Activated naive CD8-positive, alpha-beta T cell treated with anti-CD3 and anti-CD28 coated beads, Interleukin-2, amount 50 U/mL, for 24 hours (primary cell): ENCODE results near the gene DGUOK.
"Not testable (repeated sequence)": the region's sequence is repeated elsewhere in the genome, so short reads cannot be mapped to it uniquely, and the experiment has no call there.

Experiments used
- ATAC-seq: fragments of 150-1000 bp; cut with Tn5 transposase; one replicate; pipeline ENCODE4 v1.10.0; 2021
- DNase-seq: peaks from one replicate; pipeline ENCODE4 v3.0.0; 2021
- H3K27ac Mint-ChIP-seq: one replicate; pipeline ENCODE4 v1.8.0; 2021; ENCODE audit warnings: mild to moderate bottlenecking, mixed read lengths
- H3K27me3 Mint-ChIP-seq: one replicate; pipeline ENCODE4 v1.8.0; 2021; ENCODE audit warnings: mixed read lengths
- H3K36me3 Mint-ChIP-seq: one replicate; pipeline ENCODE4 v1.8.0; 2021; ENCODE audit warnings: low read depth, mixed read lengths
- H3K4me1 Mint-ChIP-seq: one replicate; pipeline ENCODE4 v1.8.0; 2021; ENCODE audit warnings: mixed read lengths
- H3K4me3 Mint-ChIP-seq: one replicate; pipeline ENCODE4 v1.8.0; 2021; ENCODE audit warnings: mild to moderate bottlenecking, moderate library complexity, mixed read lengths
- H3K9me3 Mint-ChIP-seq: one replicate; pipeline ENCODE4 v1.8.0; 2021; ENCODE audit warnings: mixed read lengths

Gene DGUOK

DNA sequence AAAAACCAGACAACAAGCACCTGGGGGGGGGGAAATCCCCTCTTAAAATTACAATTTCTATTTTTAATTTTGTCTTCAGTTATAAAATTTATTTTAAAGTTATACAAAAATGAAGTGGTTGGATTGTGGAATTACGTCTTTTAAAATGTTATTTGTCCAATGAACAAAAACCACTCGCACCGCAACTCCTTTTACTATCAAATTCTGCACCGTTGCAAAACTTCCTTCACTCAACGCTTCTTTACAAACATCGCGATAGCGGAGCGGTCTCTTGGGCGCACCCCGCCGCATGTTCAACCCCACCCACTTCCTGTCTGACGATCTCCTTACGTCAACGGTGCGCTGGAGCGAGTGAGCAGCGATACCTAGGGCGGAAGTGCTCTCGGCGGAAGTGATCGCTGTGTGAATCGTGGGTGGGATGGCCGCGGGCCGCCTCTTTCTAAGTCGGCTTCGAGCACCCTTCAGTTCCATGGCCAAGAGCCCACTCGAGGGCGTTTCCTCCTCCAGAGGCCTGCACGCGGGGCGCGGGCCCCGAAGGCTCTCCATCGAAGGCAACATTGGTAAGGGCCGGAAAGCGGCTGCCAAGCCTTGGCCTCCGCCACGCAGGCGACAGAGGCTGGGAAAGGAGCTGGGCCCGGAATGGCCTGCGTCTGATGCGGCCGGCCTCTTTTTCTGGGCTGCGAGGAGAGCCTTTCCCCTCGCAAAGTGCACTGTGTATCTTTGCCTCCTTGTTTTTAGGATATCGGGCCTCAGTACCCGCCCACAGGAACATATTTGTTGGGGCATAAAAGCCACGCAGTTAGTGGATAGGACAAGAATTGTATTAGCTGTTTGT, at the start of gene DGUOK:
DGUOK (plus strand) TSS at position 388 of the 835 bp plus-strand sequence; CDS start at position 419, 31 bp downstream.
- Mint-ChIP-seq H3K4me3 (peak within 1 kb of the TSS; percentile 91), H3K27me3 (no peaks in the 10 kb centered on the region), H3K36me3 (peaks cover 9% of the 10 kb centered on the region), H3K27ac (peak within 1 kb of the TSS; percentile 93), H3K9me3 (no peaks in the 10 kb centered on the region), H3K4me1 (peaks cover 52% of the 10 kb centered on the region)
- DNase-seq (peak; percentile 95), ATAC-seq (peak; percentile 99)

DNA sequence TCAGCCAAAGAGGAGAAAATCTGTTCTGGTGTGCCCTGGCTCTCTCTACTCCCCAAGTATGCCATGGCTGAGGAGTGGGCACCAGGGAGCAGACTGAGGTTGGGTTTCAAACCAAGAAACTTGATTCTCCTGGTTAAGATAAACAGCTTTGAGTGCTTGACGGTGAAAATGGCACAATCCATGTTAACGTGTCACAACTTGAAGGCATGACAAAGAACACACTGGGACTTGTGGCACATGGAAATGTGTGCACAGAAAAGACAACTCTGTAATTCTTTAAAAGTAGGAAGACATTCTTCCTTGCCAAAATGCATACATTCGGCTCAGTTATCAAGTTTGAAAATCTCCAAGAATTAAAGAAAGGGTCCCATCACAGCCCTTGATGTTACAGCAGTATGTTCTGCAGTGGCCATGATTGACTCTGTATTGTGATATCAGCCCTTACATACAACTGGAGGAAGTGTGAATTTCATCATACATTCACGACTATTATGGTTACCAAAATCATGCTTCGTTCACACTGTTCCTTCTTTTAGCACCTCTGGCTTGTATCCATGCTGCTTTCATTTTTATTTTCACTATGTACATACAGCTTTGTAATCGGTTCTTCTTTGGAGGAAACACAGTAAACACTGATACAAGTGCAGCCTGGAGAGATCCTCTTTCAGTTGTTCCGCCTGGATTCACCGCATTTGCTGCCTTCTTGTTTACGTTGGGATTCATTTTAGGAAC, 49.4 kb upstream of the DGUOK start:
- H3K4me3 Mint-ChIP-seq = no peak overlapping the region
- no peaks in the 10 kb centered on the region for H3K36me3 Mint-ChIP-seq
- H3K27me3 Mint-ChIP-seq = peaks cover 2% of the 10 kb centered on the region
- no peak overlapping the region for H3K27ac Mint-ChIP-seq
- H3K9me3 Mint-ChIP-seq = no peaks in the 10 kb centered on the region
- DNase-seq (no peak), ATAC-seq (peak; percentile 20)
- H3K4me1 Mint-ChIP-seq = no peaks in the 10 kb centered on the region

DNA sequence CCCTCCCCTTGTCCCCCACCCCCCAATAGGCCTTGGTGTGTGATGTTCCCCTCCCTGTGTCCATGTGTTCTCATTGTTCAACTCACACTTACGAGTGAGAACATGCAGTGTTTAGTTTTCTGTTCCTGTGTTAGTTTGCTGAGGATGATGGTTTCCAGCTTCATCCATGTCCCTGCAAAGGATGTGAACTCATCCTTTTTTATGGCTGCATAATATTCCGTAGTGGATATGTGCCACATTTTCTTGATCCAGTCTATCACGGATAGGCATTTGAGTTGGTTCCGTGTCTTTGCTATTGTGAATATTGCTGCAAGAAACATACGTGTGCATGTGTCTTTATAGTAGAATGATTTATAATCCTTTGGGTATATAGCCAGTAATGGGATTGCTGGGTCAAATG, 48.7 kb upstream of the DGUOK start:
- not testable (repeated sequence) for DNase-seq, H3K36me3 Mint-ChIP-seq, ATAC-seq, H3K4me1 Mint-ChIP-seq, H3K27me3 Mint-ChIP-seq, H3K9me3 Mint-ChIP-seq, H3K4me3 Mint-ChIP-seq, H3K27ac Mint-ChIP-seq

DNA sequence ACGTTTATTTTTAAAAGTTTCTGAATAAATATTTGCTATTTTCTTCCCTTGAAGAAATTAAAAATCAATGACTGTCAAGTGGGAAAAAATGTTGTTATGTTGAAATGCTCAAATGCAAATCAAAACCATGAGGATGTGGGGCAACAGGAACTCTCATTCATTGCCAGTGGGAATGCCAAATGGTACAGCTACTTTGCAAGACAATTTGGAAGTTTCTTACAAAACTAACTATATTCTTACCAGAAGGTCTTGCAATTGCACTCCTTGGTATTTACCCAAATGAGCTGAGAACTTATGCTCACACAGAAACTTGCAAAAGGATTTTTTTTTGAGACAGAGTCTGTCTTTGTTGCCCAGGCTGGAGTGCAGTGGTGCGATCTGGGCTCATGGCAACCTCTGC, 41.3 kb upstream of the DGUOK start:
- no peak overlapping the region for H3K4me3 Mint-ChIP-seq
- peaks cover 15% of the 10 kb centered on the region for H3K27me3 Mint-ChIP-seq
- H3K4me1 Mint-ChIP-seq = peaks cover 32% of the 10 kb centered on the region
- H3K36me3 Mint-ChIP-seq = no peaks in the 10 kb centered on the region
- no peak overlapping the region for H3K27ac Mint-ChIP-seq
- DNase-seq = no peak
- H3K9me3 Mint-ChIP-seq = peaks cover 5% of the 10 kb centered on the region
- no peak for ATAC-seq

DNA sequence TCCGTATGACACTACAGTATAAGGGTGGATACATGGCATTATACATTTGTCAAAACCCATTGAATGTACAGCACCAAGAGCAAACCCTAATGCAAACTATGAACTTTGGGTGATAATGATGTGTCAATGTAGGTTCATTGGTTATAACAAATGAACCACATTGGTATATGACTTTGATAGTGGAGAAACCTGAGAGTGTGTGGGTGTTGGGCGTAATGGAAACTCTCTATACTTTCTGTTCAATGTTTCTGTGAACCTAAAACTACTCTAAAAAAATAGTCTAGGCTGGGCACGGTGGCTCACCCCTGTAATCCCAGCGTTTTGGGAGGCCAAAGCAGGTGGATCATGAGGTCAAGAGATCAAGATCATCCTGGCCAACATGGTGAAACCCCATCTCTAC, 40.3 kb upstream of the DGUOK start:
- Mint-ChIP-seq H3K36me3 (no peaks in the 10 kb centered on the region), H3K4me3 (no peak overlapping the region), H3K27me3 (peaks cover 12% of the 10 kb centered on the region), H3K4me1 (peaks cover 32% of the 10 kb centered on the region), H3K27ac (peak overlapping the region; percentile 83), H3K9me3 (peaks cover 5% of the 10 kb centered on the region)
- peak; percentile 67 for DNase-seq
- peak; percentile 95 for ATAC-seq

DNA sequence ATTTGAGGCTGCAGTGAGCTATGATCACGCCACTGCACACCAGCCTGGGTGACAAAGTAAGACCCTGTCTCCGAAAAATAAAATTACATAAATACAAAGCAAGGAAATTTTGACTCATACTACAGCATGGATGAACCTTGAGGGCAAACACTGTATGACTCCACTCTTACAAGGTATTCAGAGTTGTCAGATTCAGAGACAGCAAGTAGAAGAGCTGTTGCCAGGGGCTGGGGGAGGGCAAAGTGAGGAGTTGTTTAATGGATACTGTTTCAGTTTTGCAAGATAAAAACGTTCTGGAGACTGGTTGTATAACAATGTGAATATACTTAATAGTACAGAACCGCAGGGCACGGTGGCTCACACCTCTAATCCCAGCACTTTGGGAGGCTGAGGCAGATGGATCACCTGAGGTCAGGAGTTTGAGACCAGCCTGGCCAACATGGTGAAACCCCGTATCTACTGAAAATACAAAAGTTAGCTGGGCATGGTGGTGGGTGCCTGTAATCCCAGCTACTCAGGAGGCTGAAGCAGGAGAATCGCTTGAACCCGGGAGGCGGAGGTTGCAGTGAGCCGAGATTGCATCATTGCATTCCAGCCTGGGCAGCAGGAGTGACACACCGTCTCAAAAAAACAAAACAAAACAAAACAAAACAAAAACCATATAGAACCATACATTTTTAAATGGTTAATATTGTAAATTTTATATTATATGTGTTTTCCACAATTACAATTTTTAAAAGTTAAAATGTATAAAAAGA, 38.9 kb upstream of the DGUOK start:
- Mint-ChIP-seq H3K4me1 (peaks cover 32% of the 10 kb centered on the region), H3K27me3 (peaks cover 10% of the 10 kb centered on the region), H3K27ac (peak overlapping the region; percentile 71)
- peak; percentile 70 for ATAC-seq
- H3K4me3 Mint-ChIP-seq, H3K9me3 Mint-ChIP-seq, H3K36me3 Mint-ChIP-seq: not testable (repeated sequence)
- DNase-seq = peak; percentile 19

DNA sequence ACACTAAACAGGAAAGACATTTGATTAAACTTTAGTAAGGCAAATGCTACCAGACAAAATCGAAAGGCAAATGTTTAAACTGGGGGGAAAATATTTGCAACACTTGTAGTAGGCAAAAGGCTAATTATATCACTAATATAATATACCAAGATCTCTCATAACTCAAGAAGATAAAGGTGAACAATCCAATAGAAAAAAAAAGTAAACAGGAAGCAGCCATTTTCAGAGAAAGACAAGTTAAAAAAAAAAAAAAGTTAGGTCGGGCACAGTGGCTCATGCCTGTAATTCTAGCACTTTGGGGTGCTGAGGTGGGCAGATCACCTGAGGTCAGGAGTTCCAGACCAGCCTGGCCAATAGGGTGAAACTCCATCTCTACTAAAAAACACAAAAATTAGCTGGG, 38.3 kb upstream of the DGUOK start:
- DNase-seq = no peak
- H3K4me1 Mint-ChIP-seq = peaks cover 32% of the 10 kb centered on the region
- H3K27ac Mint-ChIP-seq = no peak overlapping the region

DNA sequence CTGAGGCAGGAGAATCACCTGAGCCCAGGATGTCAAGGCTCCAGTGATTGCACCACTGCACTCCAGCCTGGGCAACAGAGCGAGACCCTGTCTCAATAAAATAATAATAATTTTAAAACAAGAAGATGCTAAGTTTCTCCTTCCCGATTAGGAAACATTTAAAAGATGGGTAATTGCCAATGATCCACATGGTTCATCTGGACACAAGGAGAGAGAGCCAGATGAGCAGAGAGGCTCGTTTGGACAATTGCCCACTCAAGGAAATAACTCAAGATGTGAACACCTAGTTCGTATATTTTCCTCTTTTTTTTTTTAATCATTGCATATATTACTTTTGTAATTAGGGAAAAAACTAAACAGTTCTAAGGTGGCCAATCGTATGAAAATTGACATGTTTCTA, 37.5 kb upstream of the DGUOK start:
- no peak for DNase-seq
- Mint-ChIP-seq H3K27me3 (peaks cover 6% of the 10 kb centered on the region), H3K9me3 (peaks cover 5% of the 10 kb centered on the region), H3K4me1 (peaks cover 32% of the 10 kb centered on the region), H3K4me3 (no peak overlapping the region), H3K36me3 (no peaks in the 10 kb centered on the region), H3K27ac (no peak overlapping the region)
- no peak for ATAC-seq

More for the DNA sequence above, 38.3 kb upstream of the DGUOK start:
- Mint-ChIP-seq H3K9me3 (peaks cover 5% of the 10 kb centered on the region), H3K36me3 (no peaks in the 10 kb centered on the region), H3K4me3 (no peak overlapping the region), H3K27me3 (peaks cover 6% of the 10 kb centered on the region)
- no peak for ATAC-seq

DNA sequence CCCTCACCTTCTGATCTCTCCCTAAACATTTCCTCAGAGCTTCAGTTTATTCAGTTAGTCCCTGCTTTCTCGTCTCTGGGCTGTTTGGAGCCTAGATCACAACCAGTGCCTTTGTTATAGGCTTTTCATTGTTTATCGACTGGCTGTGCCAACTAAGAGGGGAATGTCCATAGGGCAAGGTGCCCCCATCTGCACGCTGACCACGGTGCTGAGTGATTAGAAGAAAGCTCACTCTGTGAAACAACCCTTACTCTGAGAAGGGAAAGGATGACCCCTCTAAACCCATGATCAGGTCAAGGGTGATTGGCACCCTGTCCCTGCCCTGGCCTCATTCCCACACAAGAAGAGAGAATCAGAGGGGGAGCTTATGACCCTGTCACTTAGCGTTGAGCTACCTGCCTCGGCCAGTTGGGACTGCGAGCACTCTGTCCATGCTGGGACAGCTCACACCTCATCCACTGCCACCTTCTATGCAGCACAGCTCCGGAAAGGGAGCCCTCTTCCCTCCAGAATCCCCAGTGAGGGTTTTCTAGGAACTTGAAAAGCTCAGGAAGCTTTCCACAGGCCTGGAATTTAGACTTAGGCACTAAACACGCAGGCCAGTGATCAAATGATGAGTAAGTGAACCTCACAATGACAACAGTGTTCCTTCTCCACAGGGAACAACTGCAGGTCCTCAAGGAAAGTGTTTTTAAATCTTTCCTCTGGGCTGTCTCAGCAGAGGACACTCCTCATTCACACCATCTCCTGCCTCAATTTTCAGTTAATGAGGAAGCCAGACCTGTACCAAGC, 36.2 kb upstream of the DGUOK start:
- peaks cover 6% of the 10 kb centered on the region for H3K27me3 Mint-ChIP-seq
- no peaks in the 10 kb centered on the region for H3K36me3 Mint-ChIP-seq
- H3K4me3 Mint-ChIP-seq = no peak overlapping the region
- H3K27ac Mint-ChIP-seq = no peak overlapping the region
- ATAC-seq (no peak), DNase-seq (no peak)
- peaks cover 5% of the 10 kb centered on the region for H3K9me3 Mint-ChIP-seq
- H3K4me1 Mint-ChIP-seq = peaks cover 41% of the 10 kb centered on the region

DNA sequence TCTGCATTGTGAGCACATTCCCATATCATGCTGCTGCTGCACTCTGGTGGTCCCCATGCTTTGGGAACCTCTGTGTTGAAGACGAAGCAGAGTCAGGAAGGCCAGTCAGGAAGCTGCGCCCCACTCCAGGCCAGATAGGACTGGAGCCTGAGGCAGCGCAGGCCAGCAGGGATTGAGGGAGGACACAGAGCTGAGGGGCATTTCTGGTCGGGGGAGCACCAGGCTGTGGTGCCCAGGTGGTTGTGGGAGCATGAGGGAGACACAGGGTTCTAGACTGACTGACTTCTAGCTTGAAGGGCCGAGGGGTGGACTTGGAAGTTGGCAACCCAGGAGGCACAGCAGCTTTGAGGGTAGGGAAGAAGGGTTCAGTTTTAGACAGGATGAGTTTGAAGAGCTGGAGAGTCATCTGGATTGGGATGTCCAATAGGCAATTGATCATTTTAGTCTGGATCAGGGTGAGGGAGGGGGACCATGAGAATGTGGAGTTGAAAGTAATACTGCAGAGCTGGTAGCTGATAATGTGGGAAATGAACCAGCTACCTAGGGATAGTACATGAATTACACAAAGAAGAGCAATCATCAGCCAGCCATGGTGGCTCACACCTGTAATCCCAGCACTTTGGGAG, 35.3 kb upstream of the DGUOK start:
- DNase-seq = no peak
- H3K4me1 Mint-ChIP-seq = peaks cover 41% of the 10 kb centered on the region
- no peak for ATAC-seq
- no peaks in the 10 kb centered on the region for H3K36me3 Mint-ChIP-seq
- peaks cover 5% of the 10 kb centered on the region for H3K9me3 Mint-ChIP-seq
- H3K27ac Mint-ChIP-seq = no peak overlapping the region
- H3K4me3 Mint-ChIP-seq = no peak overlapping the region
- H3K27me3 Mint-ChIP-seq = peaks cover 4% of the 10 kb centered on the region

DNA sequence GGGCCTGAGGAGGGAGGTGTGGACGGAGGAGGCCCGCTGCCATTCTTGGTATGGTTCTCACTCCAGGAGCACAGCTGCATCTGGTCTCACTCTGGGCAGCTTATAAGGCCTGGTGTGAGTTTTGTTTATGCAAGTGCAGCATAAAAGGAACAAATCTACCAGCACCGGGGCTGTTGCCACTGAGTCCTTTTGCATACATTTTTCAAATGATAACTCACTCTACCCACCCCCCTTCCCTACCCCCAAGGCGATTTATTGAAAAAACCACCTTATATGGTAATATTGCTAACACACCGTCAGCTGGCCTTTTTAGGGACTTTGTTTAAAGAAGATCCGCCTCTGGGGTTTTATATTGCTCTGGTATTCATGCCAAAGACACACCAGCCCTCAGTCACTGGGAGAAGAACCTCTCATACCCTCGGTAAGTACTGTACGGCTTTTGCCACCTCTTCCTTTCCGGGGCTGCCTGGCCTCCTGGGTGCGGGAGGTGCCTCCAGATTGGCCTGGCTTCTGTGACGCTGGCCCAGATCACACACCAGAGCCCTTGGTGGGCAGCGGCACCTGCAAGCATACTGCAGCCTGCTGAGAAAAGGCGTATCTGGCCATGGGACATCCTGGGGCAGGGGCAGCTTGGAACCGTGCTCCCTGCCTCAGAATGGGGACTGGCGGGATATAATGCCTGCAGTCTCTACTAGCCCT, 33.9 kb upstream of the DGUOK start, which contains the start of gene ACTG2:
ACTG2 (plus strand) TSS at position 378 of the 699 bp plus-strand sequence. CDS start 8,304 bp downstream, outside the sequence.
- no peak for ATAC-seq

DNA sequence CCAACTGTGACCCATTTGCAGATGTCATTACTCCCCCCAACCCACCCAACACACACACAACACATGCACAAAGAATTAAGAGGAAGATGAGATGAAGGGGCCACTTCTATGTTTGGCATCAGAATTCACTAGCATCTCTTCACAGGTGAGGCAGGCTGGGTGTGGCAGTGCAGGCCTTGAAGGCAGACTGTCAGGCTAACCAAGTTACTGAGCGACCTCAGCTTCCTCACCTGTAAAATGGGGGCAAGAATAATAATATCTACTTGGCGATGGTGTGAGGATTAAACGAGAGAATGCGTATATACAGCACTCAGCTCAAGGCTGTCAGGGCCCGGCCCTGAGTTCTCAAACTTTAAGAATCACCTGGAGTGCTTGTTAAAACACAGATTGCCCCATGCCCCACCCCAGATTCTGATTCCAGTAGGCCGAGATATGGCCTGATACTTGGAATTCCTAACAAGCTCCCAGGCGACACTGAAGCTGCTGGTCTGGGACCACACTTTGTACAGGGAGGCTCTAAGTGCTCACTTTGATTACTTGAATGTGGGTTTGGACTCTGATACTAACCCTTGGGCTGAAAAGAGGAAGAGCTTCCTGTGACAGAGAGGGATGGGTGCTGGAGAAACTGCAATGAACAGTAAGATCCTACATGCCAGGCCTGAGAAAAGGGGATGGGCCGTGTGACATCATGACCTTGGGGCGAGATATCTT, 32.8 kb upstream of the DGUOK start:
- DNase-seq (no peak), ATAC-seq (no peak)
- H3K9me3 Mint-ChIP-seq = no peaks in the 10 kb centered on the region
- no peaks in the 10 kb centered on the region for H3K36me3 Mint-ChIP-seq
- peaks cover 2% of the 10 kb centered on the region for H3K27me3 Mint-ChIP-seq
- no peak overlapping the region for H3K27ac Mint-ChIP-seq
- peaks cover 35% of the 10 kb centered on the region for H3K4me1 Mint-ChIP-seq
- no peak overlapping the region for H3K4me3 Mint-ChIP-seq

More for the DNA sequence above, 33.9 kb upstream of the DGUOK start, which contains the start of gene ACTG2:
- H3K4me3 Mint-ChIP-seq = no peak within 1 kb of the TSS
- no peak for DNase-seq
- no peak within 1 kb of the TSS for H3K27ac Mint-ChIP-seq
- peaks cover under 1% of the 10 kb centered on the region for H3K27me3 Mint-ChIP-seq
- peaks cover 41% of the 10 kb centered on the region for H3K4me1 Mint-ChIP-seq
- no peaks in the 10 kb centered on the region for H3K9me3 Mint-ChIP-seq
- H3K36me3 Mint-ChIP-seq = no peaks in the 10 kb centered on the region

DNA sequence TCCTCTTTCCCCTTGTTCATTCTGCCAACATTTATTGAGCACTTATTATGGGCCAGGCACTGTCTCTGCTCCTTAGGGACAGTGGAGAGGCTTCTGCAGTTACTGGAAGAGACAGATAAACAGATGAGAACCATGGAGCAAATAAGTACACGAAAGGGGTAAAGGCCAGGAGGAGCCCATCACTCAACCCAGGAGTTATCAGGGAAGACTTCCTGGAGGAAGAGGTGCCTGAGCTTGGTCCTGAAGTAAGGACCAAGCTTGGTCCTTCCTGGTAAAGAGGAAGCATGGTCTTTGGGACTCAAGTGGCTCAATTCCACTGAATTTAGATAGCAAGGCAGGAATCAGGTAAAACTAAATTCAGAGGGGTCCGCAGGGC, 32.2 kb upstream of the DGUOK start:
- ATAC-seq (no peak), DNase-seq (no peak)
- no peak overlapping the region for H3K27ac Mint-ChIP-seq
- no peaks in the 10 kb centered on the region for H3K9me3 Mint-ChIP-seq
- peaks cover 35% of the 10 kb centered on the region for H3K4me1 Mint-ChIP-seq
- no peak overlapping the region for H3K4me3 Mint-ChIP-seq
- no peaks in the 10 kb centered on the region for H3K36me3 Mint-ChIP-seq
- peaks cover 2% of the 10 kb centered on the region for H3K27me3 Mint-ChIP-seq
